Stimulated activated CD4-positive, alpha-beta T cell treated with anti-CD3 and anti-CD28 coated beads, Interleukin-12 subunit alpha, Interleukin-12 subunit beta, amount 100 ng/mL, for 4 hours (primary cell): Measurements from ENCODE around the gene PCP4L1.

Experiments
- DNase-seq: peaks from one replicate; pipeline ENCODE4 v3.0.0-alpha.2; 2020

Gene PCP4L1

DNA sequence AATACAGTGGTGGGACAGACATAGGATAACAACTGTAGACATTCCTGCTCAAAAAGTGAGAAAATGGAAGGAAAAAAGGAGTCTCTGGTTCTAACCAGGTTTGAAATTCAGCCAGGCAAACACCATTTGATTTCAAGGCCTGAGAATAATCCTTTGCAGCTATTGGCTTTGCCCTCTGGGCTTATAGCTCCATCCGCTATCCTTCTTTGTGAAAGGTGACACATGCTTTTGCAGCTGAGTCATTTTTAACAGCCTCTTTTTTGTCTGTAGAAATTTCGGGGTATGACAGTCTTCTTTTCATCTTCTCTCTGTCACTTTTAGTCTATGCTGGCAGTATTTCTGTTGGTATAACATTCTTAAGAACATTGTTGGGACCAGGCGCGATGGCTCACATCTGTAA is 71.8 kb downstream of the PCP4L1 start:
- no peak for DNase-seq

GRCh38 chr1:161333166-161333565 is 74.6 kb downstream of the PCP4L1 start:
- no peak for DNase-seq
